ENCODE data around the gene ABCA2.

GRCh38 chr9:137041124-137041523 lies 13.1 kb upstream of the ABCA2 start:
- no peak for TF ChIP-seq CTCF (IDR thresholded peaks at IDR 0.05; ENCODE audit: insufficient read depth, low read depth, low read length)
- TF ChIP-seq EZH2 (IDR thresholded peaks at IDR 0.05; ENCODE audit: insufficient read depth, low read length) = no peak
